NB4 (cell line): ENCODE data around the gene GATD1.

Source experiments
- MYC ChIP-seq: IDR thresholded peaks from 2 replicates; pipeline ENCODE4 v1.6.1; 2011; ENCODE audit warnings: low read depth, low read length
- POLR2A ChIP-seq: IDR thresholded peaks from 2 replicates; pipeline ENCODE4 v1.6.1; 2011; ENCODE audit warnings: mild to moderate bottlenecking; ENCODE audit not compliant: insufficient read length; ENCODE audit errors: extremely low read depth
- TF ChIP-seq, protein P1 (sequence below): IDR thresholded peaks from one replicate; pipeline ENCODE4 v1.5.1; 2012; ENCODE audit warnings: low read depth, low read length
- TF ChIP-seq, protein P2 (sequence below): IDR thresholded peaks from 2 replicates; pipeline ENCODE4 v1.6.1; 2011; ENCODE audit warnings: low read depth, low read length

GRCh38 chr11:733072-733471 is 44.2 kb downstream of the GATD1 start:
- TF ChIP-seq, protein P1, sequence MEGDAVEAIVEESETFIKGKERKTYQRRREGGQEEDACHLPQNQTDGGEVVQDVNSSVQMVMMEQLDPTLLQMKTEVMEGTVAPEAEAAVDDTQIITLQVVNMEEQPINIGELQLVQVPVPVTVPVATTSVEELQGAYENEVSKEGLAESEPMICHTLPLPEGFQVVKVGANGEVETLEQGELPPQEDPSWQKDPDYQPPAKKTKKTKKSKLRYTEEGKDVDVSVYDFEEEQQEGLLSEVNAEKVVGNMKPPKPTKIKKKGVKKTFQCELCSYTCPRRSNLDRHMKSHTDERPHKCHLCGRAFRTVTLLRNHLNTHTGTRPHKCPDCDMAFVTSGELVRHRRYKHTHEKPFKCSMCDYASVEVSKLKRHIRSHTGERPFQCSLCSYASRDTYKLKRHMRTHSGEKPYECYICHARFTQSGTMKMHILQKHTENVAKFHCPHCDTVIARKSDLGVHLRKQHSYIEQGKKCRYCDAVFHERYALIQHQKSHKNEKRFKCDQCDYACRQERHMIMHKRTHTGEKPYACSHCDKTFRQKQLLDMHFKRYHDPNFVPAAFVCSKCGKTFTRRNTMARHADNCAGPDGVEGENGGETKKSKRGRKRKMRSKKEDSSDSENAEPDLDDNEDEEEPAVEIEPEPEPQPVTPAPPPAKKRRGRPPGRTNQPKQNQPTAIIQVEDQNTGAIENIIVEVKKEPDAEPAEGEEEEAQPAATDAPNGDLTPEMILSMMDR, result no peak
- TF ChIP-seq POLR2A (no peak), MYC (no peak)
- TF ChIP-seq, protein P2, sequence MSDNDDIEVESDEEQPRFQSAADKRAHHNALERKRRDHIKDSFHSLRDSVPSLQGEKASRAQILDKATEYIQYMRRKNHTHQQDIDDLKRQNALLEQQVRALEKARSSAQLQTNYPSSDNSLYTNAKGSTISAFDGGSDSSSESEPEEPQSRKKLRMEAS, result no peak
